ENCODE results near the gene TTC8. TPM values are rescaled to one million over a fixed set of nuclear protein-coding genes. Genes with fewer than 3 reads are reported as not detected.

The TTC8 gene
- total RNA-seq, 2 donors from 2014 or later = 11.2 to 16.3 TPM

DNA sequence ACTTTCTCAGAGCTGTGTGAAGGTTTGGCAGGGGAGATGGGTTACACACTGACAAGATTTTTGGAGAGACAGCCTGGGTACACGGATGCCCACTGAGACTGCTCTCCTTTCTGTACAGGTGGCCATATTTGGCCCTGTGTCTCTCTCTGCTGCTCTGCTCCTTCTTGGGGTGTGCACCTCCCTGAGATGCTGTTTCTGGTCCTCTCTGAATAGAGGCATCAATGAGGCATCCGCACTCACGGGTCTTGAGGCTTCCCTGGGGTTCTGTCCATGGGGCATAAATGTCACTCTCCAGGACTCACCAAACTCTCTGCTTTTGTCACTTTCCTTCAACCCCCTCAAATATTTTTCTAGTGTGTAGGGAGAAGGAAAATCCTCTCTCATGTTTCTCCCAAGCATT is 77.5 kb downstream of the TTC8 start:
- H3K36me3 ChIP-seq (replicated peaks in 1 of 2; ENCODE audit: insufficient read depth in 1 of 2, low read depth in 2 of 2) = no peaks in the 10 kb centered on the region
- 44 to 53% methylated on average over 3 of the region's 3 CpGs for WGBS, 2 donors
- intact Hi-C loops (cut with DNase I) = no loop called here
- H3K27ac ChIP-seq = no peak overlapping the region
- no peaks in the 10 kb centered on the region for H3K4me1 ChIP-seq
- no peak for ATAC-seq
- TF ChIP-seq, protein P1, sequence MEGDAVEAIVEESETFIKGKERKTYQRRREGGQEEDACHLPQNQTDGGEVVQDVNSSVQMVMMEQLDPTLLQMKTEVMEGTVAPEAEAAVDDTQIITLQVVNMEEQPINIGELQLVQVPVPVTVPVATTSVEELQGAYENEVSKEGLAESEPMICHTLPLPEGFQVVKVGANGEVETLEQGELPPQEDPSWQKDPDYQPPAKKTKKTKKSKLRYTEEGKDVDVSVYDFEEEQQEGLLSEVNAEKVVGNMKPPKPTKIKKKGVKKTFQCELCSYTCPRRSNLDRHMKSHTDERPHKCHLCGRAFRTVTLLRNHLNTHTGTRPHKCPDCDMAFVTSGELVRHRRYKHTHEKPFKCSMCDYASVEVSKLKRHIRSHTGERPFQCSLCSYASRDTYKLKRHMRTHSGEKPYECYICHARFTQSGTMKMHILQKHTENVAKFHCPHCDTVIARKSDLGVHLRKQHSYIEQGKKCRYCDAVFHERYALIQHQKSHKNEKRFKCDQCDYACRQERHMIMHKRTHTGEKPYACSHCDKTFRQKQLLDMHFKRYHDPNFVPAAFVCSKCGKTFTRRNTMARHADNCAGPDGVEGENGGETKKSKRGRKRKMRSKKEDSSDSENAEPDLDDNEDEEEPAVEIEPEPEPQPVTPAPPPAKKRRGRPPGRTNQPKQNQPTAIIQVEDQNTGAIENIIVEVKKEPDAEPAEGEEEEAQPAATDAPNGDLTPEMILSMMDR (IDR thresholded peaks at IDR 0.05) = no peak
- TF ChIP-seq POLR2A (IDR thresholded peaks at IDR 0.05) = no peak
- no peak for DNase-seq
- no peaks in the 10 kb centered on the region for H3K27me3 ChIP-seq
- H3K9me3 ChIP-seq = no peaks in the 10 kb centered on the region
- no peak overlapping the region for H3K4me3 ChIP-seq

DNA sequence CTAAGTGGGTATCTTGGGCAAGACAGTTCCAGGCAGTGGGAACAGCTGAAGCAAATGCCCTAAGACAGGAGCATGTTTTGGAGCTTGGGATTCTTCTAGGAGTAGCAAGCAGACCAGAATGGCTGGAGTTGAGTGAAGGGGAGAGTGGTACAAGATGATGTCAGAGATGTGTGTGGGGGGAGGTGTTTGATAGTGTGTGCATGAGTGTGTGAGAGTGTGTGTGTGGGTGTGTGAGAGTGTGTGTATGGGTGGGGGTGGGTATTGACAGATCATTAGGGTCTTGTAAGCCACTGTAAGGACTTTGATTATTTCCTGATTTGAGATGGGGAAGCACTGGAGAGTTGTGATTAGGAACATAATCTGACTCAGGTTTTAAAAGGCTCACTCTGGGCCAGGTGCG is 78.4 kb downstream of the TTC8 start:
- no peaks in the 10 kb centered on the region for H3K4me1 ChIP-seq
- no peaks in the 10 kb centered on the region for H3K36me3 ChIP-seq (replicated peaks in 1 of 2; ENCODE audit: insufficient read depth in 1 of 2, low read depth in 2 of 2)
- H3K27ac ChIP-seq = no peak overlapping the region
- intact Hi-C loops (cut with DNase I) = no loop called here
- DNase-seq (no peak), ATAC-seq (no peak)
- WGBS, 2 donors = 89 to 95% methylated on average over 1 of the region's 1 CpG
- peaks cover 0 to 7% (median 0%) of the 10 kb centered on the region in 3 donors for H3K9me3 ChIP-seq
- H3K4me3 ChIP-seq = no peak overlapping the region
- TF ChIP-seq, protein P1 (IDR thresholded peaks at IDR 0.05) = no peak
- TF ChIP-seq POLR2A (IDR thresholded peaks at IDR 0.05) = no peak
- H3K27me3 ChIP-seq = no peaks in the 10 kb centered on the region

DNA sequence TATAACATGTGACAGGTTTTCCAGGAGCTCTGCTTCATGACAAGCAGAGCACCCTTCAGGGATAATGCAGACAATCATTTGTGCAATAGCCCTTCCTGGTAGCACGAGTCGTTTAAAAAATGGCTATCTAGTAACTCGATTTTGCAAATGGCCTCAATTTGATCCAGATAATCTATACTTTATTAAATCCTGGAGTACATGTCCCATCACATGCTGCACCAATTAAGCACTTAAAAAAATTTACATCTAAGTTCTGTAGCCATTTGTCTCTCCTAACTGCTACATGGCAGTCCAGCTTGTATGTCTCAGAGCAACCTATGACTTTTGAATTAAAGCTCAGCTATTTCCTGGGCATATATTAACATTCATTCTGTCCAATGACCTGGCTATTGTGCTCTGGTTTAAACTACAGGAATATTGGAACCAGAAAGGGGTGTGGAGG is 79.8 kb downstream of the TTC8 start:
- Histone ChIP-seq H3K27me3 (no peaks in the 10 kb centered on the region), H3K36me3 (replicated peaks in 1 of 2; ENCODE audit: insufficient read depth in 1 of 2, low read depth in 2 of 2) (no peaks in the 10 kb centered on the region), H3K4me3 (no peak overlapping the region), H3K4me1 (no peaks in the 10 kb centered on the region), H3K27ac (no peak overlapping the region), H3K9me3 (peaks cover 0 to 7% (median 0%) of the 10 kb centered on the region in 3 donors)
- intact Hi-C loops (cut with DNase I) = no loop called here
- ATAC-seq = no peak
- no peak for DNase-seq
- 75 to 86% methylated on average over 3 of the region's 3 CpGs for WGBS, 2 donors
- TF ChIP-seq POLR2A (IDR thresholded peaks at IDR 0.05) = no peak
- TF ChIP-seq, protein P1 (IDR thresholded peaks at IDR 0.05) = no peak

DNA sequence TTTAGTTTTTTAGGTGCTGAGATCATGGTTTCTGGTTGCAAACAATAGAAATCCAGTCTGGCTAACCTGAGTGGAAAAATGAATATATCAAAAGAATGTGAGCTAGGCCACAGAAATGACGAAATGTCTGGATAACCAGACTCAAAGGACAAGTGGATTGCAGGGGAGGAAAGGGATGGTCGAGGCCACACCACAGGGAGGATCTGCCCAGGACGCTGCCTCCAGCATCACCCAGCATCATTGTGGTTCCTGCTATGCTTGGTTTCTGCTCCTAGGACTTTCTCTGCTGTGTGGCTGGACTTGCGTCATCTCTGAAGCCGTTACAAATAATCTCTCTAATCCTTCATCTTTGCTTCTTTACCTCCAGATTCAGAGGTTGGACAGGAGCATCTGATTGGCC is 80.4 kb downstream of the TTC8 start:
- Histone ChIP-seq H3K4me3 (no peak overlapping the region), H3K27ac (no peak overlapping the region), H3K4me1 (no peaks in the 10 kb centered on the region), H3K36me3 (replicated peaks in 1 of 2; ENCODE audit: insufficient read depth in 1 of 2, low read depth in 2 of 2) (no peaks in the 10 kb centered on the region), H3K9me3 (peaks cover 0 to 7% (median 0%) of the 10 kb centered on the region in 3 donors), H3K27me3 (no peaks in the 10 kb centered on the region)
- intact Hi-C loops (cut with DNase I) = no loop called here
- WGBS, 2 donors = 68 to 75% methylated on average over 5 of the region's 5 CpGs
- TF ChIP-seq POLR2A (IDR thresholded peaks at IDR 0.05) = no peak
- TF ChIP-seq, protein P1 (IDR thresholded peaks at IDR 0.05) = no peak
- DNase-seq (no peak), ATAC-seq (no peak)

DNA sequence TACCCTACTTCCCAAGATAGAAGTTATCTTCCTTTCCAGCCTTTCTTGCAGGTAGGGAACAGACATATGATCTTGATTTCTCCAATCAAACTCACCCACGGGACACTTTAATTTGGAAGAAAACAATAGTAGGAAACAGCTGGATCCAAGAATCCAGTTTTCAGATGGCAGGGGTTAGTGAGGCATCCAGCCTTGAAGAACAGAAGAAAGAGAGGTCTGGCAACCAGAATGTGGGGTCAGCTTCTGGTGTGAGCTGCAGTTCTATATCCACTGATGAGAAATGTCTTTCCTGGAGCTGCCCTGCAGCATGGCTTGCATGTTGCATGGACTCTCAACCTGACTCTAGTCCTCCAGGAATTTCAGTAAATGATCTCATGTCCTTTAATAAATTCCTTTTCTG is 83.8 kb downstream of the TTC8 start:
- no peak overlapping the region for H3K4me3 ChIP-seq
- H3K27ac ChIP-seq = no peak overlapping the region
- no peak for DNase-seq
- intact Hi-C loops (cut with DNase I) = no loop called here
- H3K27me3 ChIP-seq = no peaks in the 10 kb centered on the region
- no peak for ATAC-seq
- TF ChIP-seq POLR2A (IDR thresholded peaks at IDR 0.05) = no peak
- TF ChIP-seq, protein P1 (IDR thresholded peaks at IDR 0.05) = no peak
- WGBS, 2 donors = 52 to 68% methylated on average over 1 of the region's 1 CpG
- H3K9me3 ChIP-seq = peaks cover 0 to 7% (median 0%) of the 10 kb centered on the region in 3 donors
- H3K36me3 ChIP-seq (replicated peaks in 1 of 2; ENCODE audit: insufficient read depth in 1 of 2, low read depth in 2 of 2) = no peaks in the 10 kb centered on the region
- no peaks in the 10 kb centered on the region for H3K4me1 ChIP-seq
